ACC112 (cell line): ENCODE measurements around the gene PGC.

Experiments used
- H2AFZ ChIP-seq: fragments of 200-600 bp; sonication (generic); one replicate; pipeline ENCODE4 v1.6.0; 2017; ENCODE audit warnings: antibody characterized with exemption, low read length; ENCODE audit not compliant: unreplicated experiment
- H3K27ac ChIP-seq: fragments of 200-600 bp; sonication (generic); 2 replicates; pipeline ENCODE4 v1.5.1; 2014; ENCODE audit warnings: low read depth, mild to moderate bottlenecking, antibody characterized with exemption, low read length, moderate library complexity
- H3K27me3 ChIP-seq: fragments of 200-600 bp; sonication (generic); 2 replicates; pipeline ENCODE4 v1.6.1; 2014; ENCODE audit warnings: mild to moderate bottlenecking, antibody characterized with exemption, low read length, moderate library complexity, mixed read lengths; ENCODE audit not compliant: insufficient read depth
- H3K36me3 ChIP-seq: fragments of 200-600 bp; sonication (generic); 2 replicates; pipeline ENCODE4 v1.6.1; 2016; ENCODE audit warnings: mild to moderate bottlenecking, antibody characterized with exemption, low read length, moderate library complexity, mixed read lengths; ENCODE audit not compliant: insufficient read depth
- H3K4me1 ChIP-seq: fragments of 200-600 bp; sonication (generic); one replicate; pipeline ENCODE4 v1.6.1; 2016; ENCODE audit warnings: low read length, mixed read lengths; ENCODE audit not compliant: insufficient read depth, unreplicated experiment, control insufficient read depth
- H3K4me3 ChIP-seq: fragments of 200-600 bp; sonication (generic); 2 replicates; pipeline ENCODE4 v1.5.1; 2014; ENCODE audit warnings: mild to moderate bottlenecking, low read depth, low read length
- H3K79me2 ChIP-seq: fragments of 200-600 bp; sonication (generic); one replicate; pipeline ENCODE4 v1.6.0; 2016; ENCODE audit warnings: low read length; ENCODE audit not compliant: control insufficient read depth, unreplicated experiment, insufficient read depth

Gene PGC

DNA sequence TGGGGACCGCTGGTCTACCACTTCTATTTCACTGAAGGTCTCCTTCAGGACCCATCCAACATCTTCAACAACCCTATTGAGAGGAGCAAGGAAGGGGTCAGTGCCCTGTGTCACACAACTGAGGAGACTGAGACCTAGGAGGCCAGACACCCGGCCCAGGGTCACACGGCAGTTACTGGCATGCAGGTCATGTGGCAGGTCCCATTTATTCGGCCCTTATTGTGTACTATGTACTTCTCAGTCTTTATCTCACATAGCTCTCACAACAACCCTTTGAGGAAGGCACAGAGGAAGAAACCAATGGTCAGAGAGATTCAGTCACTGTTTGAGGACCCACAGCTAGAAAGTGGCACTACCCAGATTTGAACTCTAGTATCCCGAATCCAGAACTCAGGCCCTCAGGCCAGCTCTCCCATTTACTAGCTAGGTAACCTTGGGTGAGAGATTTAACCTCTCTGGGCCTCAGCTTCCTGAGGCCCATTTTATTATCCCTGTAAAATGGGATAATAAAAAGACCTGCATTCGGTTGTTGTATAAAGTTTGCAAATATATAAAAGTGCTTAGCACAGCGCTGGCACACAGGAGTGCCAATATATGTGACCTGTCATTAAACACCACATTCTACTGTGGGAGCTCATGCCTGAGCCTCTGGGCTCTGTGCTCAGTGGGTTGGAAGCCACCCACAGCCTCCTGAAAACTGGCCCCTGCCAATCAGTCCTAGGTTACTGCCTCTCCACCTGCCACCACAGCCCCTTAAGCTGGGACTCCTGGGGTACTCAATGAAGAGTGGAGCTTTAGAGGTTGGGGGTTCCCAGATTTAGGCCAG, 27.5 kb downstream of the PGC start:
- Histone ChIP-seq H3K4me1 (peaks cover 19% of the 10 kb centered on the region), H3K36me3 (no peaks in the 10 kb centered on the region), H3K27ac (no peak overlapping the region), H3K79me2 (no peaks in the 10 kb centered on the region), H2AFZ (no peak overlapping the region), H3K4me3 (no peak overlapping the region), H3K27me3 (no peaks in the 10 kb centered on the region)

DNA sequence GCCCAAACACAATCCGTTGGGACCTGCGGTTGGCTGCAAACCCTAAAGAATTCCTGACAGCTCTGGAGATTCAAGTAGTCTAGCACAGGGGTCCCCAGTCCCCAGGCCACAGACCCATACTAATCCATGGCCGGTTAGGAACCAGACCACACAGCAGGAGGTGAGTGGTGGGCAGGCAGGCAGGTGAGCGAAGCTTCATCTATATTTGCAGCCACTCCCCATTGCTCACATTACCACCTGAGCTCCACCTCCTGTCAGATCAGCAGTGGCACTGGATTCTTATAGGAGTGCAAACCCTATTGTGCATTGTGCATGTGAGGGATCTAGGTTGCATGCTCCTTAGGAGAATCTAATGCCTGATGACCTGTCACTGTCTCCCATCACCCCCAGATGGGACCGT, 28.4 kb downstream of the PGC start:
- H3K79me2 ChIP-seq = no peaks in the 10 kb centered on the region
- H3K4me1 ChIP-seq = peaks cover 12% of the 10 kb centered on the region
- no peaks in the 10 kb centered on the region for H3K27me3 ChIP-seq
- no peaks in the 10 kb centered on the region for H3K36me3 ChIP-seq
- no peak overlapping the region for H3K4me3 ChIP-seq
- H2AFZ ChIP-seq = no peak overlapping the region
- no peak overlapping the region for H3K27ac ChIP-seq

DNA sequence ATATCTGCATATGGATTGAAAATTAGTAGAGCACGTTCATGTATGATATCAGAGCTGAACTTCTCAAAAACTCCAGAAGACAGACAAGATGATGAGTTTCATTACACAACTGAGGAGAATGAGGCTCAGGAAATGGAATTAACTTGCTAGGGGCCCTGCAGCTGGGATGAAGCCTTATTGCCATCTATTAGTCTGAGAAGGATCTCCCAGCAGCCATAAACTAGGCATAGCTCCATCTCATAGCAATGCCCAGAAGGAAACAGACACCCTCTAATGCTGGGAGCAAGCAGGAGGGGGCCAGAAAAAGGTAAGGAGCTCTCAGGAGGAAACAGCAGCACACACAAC, 29.8 kb downstream of the PGC start:
- H3K79me2 ChIP-seq = no peaks in the 10 kb centered on the region
- H3K4me1 ChIP-seq = peaks cover 16% of the 10 kb centered on the region

DNA sequence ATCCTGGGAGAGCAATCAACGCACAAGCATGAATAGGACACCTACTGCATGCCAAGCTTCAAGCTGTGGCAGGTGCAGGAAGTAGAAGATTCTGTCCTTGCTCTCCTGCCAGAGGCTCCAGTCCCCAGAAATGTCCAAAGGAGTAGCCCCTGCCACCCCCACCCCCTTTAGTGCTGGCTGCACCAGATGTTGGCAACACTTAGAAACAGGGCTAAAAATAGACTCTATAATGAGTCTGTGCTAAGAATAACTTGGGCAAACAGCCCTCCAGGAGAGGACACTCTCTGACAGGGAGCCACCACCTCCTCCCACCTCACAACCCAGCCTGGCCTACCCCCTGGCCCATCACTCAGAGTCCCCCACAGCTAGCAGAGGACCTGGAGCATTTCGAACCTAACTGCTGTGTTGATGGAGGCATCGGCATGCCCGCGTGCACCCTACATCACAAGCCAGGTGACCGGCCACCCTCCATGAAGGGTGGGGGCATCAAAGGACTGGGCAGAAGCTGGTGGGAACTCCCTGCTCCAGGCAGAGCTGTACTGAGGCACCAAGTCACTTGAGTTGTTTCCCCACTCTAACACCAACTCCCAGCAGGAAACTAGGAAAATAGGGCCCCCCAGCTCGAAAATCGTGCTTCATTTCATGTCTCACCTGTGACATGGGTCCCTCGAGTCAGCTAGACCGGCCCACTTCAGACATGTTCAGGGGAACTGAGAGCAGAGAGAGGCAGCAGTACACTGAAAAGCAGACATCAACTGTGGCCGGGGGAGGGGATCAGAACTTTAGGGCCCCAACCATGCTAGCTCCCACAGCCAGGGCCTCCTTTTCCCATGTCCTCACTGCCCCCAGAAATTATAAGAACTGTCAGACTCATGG, 30.4 kb downstream of the PGC start:
- Histone ChIP-seq H3K4me1 (peaks cover 20% of the 10 kb centered on the region), H3K4me3 (no peak overlapping the region), H3K79me2 (no peaks in the 10 kb centered on the region), H3K27me3 (no peaks in the 10 kb centered on the region), H2AFZ (no peak overlapping the region), H3K27ac (no peak overlapping the region), H3K36me3 (no peaks in the 10 kb centered on the region)

More for the DNA sequence above, 29.8 kb downstream of the PGC start:
- H3K27ac ChIP-seq = no peak overlapping the region
- H2AFZ ChIP-seq = no peak overlapping the region
- no peaks in the 10 kb centered on the region for H3K36me3 ChIP-seq
- no peak overlapping the region for H3K4me3 ChIP-seq
- no peaks in the 10 kb centered on the region for H3K27me3 ChIP-seq

DNA sequence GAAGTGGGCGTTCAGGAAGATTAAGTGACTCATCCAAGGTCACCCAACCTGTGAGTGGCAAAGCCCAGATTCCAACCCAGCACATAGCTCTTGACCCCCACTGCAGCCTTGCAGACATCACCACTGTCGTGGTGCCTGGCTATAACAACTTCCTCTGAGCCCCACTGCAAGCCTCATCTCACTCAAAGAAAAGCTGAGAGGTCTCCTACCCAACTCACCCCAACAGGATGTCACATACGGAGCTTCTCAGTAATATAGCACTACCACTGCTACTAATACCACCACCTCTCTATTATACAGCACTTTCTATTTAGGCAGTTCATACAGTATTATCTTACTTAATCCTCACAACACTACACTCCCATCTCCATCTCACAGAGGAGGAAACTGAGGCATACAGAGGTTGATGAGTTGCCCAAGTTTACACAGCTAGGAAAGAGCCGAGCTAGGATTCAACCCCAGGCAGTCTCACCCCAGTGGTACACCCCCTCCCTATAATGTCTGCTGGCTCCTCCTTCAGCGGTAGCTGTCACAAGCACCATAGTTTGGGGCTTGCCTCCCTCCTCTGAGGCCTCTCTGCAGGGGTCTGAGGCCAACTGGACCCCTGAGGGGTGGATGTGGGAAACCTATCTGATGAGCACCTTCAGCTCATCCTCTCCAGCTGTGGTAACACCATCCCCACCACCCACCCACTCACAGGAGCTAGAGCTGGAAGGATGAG, 31.2 kb downstream of the PGC start:
- no peaks in the 10 kb centered on the region for H3K36me3 ChIP-seq
- H2AFZ ChIP-seq = no peak overlapping the region
- H3K4me1 ChIP-seq = peaks cover 20% of the 10 kb centered on the region
- no peak overlapping the region for H3K27ac ChIP-seq
- H3K79me2 ChIP-seq = no peaks in the 10 kb centered on the region
- no peaks in the 10 kb centered on the region for H3K27me3 ChIP-seq
- H3K4me3 ChIP-seq = no peak overlapping the region

DNA sequence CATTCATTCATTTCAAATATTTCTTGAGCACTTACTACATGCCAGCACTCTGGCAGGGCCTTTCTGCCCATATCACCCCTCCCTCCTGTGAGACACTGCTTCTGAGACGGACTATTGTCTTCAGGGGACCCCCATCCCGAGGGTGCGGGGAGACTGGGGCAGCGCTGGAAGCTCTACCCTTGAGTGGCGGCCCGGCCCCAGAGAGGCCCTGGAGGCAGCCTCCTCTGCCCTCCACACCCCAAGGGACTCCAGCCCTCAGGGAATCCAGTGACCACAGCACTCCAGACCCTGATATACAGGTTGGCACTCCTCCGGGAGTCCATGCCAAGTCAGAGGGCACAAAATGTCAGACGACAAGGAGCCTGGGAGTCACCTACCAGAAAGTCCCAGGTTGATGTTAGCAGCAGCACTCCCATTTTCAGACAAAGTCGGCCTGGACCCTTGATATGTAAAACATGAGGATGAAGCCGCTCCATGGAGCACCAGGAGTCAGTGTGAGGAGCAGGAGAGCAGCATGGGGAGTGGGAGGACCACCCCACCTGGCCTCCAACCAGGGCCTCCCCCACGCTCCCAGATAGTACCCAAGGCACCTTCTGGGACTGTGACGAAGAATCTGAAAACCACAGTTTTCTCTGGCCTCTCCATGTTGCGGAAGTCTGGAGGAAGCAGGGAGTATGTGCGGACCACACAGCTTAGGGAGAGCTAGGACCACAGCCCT, 32.5 kb downstream of the PGC start:
- Histone ChIP-seq H2AFZ (no peak overlapping the region), H3K27ac (no peak overlapping the region), H3K79me2 (no peaks in the 10 kb centered on the region), H3K27me3 (no peaks in the 10 kb centered on the region), H3K4me1 (peaks cover 20% of the 10 kb centered on the region), H3K36me3 (no peaks in the 10 kb centered on the region), H3K4me3 (no peak overlapping the region)

DNA sequence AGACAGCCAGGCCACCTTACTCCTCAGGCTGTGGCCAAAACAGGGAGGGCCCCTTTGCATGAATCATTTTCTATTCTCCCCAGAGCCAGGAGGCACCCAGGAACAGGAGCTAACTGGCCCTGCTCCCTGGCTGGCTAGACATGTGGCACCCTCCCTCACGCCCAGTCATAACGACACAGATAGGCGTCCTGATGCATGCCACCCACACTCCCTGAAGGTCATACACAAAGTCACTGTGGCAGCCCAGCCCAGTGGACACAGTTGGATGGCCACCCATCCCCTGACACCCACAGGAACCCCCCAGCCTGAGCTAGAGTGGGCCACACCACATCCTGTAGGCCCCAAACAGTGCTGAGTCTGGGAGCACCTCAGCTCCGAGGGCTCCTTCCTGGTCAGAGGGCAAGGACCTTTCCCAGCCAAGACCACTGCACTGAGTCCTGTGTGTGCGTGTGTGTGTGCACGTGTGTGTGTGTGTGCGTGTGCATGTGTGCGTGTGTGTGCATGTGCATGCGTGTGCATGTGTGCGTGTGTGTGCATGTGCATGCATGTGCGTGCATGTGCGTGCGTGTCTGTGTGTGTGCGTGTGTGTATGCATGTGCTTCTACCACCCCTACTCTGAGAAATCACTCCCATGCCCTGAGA, 33.4 kb downstream of the PGC start:
- H3K27me3 ChIP-seq = no peaks in the 10 kb centered on the region
- peaks cover 20% of the 10 kb centered on the region for H3K4me1 ChIP-seq
- no peak overlapping the region for H2AFZ ChIP-seq
- H3K36me3 ChIP-seq = no peaks in the 10 kb centered on the region
- H3K27ac ChIP-seq = no peak overlapping the region
- H3K4me3 ChIP-seq = no peak overlapping the region
- H3K79me2 ChIP-seq = no peaks in the 10 kb centered on the region

DNA sequence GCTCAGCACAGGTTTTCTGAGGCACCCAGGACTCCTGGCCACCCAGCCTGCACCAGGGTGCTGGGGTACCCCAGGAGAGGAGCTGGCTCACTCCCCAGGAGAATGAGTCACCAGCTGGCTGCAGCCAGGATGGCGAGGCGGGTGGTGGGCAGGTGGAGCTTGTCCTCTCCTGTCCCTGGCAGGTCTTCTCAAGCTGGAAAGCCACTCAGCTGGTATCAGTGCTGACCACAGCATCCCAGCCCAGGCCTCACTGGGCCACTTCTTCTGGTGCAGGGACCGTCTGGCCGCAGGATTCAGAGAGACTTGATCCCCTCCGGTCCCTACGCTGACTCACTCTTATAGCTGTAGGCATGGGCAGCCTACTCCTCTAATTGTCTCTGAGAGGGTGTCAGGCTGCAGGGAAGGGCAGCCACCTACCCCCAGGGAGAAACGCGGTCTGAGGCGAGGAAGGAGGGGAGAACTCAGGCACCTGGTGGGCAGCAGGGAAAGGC, 34.0 kb downstream of the PGC start:
- Histone ChIP-seq H3K4me1 (peaks cover 20% of the 10 kb centered on the region), H3K36me3 (no peaks in the 10 kb centered on the region), H3K27ac (no peak overlapping the region), H3K4me3 (no peak overlapping the region), H3K27me3 (no peaks in the 10 kb centered on the region), H3K79me2 (no peaks in the 10 kb centered on the region), H2AFZ (no peak overlapping the region)

DNA sequence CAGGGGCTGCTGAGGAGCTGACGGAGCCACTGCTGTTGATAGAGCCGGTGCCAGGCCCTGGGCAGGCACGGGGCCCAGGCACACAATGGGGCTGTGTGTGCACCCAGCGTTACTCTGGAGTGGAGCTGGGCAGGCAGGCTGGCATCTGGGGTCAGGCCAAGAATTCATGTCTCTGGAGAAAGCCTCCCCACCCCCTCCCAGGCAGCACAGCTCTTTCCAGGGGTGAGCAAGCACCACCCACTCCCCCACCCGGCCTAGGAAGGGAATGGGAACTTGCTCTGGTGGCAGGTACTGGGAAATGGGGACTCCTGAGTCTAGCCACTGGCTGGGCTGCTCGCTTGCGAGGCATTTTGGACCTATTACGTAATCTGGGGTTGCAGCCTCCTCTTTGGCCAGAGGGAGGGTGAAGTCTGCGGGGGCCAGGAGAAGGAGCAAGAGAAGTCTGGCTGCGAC, 34.5 kb downstream of the PGC start:
- H3K27me3 ChIP-seq = no peaks in the 10 kb centered on the region
- H3K27ac ChIP-seq = no peak overlapping the region
- H3K79me2 ChIP-seq = no peaks in the 10 kb centered on the region
- no peak overlapping the region for H3K4me3 ChIP-seq
- H3K36me3 ChIP-seq = no peaks in the 10 kb centered on the region
- no peak overlapping the region for H2AFZ ChIP-seq
- H3K4me1 ChIP-seq = peaks cover 20% of the 10 kb centered on the region
